Fibroblast of upper back skin (primary cell): Measurements from ENCODE around the gene PCSK6.

ENCODE experiments used
- DNase-seq: peaks from one replicate; pipeline ENCODE4 v3.0.0-alpha.2; 2013

PCSK6 gene

GRCh38 chr15:101522621-101523559 lies 33.4 kb upstream of the PCSK6 start:
- no peak for DNase-seq

GRCh38 chr15:101522091-101522490 lies 32.6 kb upstream of the PCSK6 start:
- DNase-seq: no peak

- DNase-seq: no peak
Observed at GRCh38 chr15:101521591-101521990, 32.1 kb upstream of the PCSK6 start.

DNA sequence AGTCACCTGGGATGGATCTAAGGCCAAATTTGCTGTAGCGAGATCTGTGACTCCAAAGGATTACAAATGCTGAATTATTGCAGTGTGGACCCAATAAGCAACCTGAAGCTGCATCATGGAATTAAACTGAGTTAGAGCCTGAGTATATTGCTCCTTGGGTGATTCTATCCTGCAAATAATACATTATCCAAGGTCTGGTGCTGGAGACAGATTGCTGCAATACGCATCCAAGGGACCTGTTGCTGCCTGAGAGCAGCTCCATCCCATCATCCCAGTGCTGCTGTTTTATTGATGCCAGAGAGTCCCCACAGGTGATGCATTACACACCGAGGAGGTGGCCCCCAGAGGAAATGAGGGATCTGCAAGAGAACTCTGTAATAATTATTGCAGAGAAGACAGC lies 31.6 kb upstream of the PCSK6 start:
- DNase-seq: no peak

DNA sequence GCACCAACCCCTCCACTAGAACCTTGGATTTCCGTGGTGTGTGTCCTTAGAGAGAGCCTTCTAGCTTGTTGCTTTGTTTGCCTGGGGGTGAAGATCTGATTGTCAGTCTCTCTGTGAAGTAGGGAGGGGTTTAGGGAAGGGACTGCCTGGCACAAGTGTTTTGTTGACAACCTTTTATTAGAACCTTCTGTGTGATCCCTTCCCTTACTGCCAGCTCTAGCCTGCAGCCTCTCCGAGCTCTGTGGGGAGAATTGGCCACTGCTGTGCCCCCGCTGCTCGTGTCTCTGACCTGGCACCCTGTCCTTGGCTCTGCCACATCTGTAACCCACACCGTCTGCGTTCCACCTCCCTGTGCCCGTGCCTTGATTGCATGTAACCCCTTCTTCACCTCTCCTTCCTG lies 30.9 kb upstream of the PCSK6 start:
- no peak for DNase-seq

GRCh38 chr15:101517504-101517903 lies 28.0 kb upstream of the PCSK6 start:
- no peak for DNase-seq

DNA sequence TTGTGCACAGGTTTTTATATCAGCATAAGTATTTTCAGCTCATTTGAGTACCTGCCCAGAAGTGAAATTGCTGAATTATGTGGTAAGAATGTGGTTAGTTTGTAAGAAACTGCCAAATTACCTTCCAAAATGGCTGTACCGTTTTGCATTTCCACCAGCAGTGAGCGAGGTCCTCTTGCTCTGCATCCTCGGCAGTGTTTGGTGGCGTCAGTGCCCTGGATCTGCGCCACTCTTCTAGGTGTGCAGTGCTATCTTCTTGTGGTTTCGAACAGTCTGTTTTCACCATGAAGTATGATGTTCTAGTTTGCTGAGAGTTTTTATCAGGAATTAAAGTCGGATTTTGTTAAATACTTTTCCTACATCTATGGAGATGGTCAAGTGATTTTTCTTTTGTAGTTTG lies 24.8 kb upstream of the PCSK6 start:
- no peak for DNase-seq

- no peak for DNase-seq
Observed at GRCh38 chr15:101511717-101512116, 22.2 kb upstream of the PCSK6 start.

DNA sequence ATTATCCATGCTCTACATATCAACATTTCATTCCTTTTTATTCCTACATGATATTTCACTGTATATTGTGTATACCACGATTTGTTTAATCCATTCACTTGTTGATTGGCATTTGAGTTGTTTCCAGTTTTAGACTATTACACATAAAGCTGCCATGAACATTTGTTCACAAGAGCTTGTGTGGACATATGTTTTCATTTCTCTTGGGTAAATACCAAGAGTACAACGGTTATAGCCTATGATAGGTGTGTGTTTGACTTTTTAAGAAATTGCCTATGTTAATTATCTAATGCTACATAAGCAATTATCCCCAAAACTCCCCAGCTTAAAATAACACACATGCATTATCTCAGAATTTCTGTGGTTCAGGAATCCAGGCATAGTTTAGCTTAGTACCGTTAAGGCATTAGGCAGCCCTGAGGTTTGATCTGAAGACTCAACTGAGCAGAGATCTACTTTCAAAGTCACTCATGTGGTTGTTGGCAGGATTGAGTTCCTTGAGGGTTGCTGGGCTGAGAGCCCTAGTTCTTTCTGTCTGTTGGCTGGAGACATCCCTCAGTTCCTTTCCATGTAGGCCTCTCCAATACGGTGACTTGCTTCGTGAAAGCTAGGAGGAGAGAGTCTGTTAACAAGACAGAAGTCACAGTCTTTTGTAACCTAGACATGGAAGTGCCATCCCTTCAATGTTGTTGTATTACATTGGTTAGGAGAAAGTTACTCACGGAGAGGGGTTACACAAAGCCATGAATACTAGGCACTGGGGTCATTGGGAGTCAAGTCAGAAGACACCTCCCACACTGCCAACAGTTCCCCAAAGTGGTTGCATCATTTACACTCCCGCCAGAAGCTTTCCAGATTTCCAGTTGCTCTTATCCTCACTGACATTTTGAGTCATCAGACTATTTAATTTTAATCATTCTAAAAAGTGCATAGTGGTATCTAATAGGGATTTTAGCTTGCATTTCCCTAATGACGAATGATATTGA lies 21.0 kb upstream of the PCSK6 start:
- no peak for DNase-seq

GRCh38 chr15:101509279-101509678 lies 19.8 kb upstream of the PCSK6 start:
- no peak for DNase-seq

DNA sequence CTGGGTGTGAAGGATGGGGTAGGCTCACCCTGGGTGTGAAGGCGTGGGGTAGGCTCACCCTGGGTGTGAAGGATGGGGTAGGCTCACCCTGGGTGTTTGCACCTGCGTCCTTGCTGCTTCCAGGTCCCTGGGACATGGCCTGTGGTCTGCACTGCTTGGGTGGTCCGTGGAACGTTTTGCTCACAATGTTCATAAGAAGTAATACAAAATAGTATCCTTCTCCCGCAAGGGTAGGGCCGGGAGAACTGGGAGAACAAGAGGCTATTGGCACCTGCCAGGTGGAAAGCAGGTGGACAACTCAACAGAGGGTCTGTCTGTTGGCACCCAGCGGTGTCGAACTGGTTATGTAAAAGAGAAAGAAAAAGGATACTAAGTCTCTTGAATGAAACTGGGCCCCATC lies 17.0 kb upstream of the PCSK6 start:
- no peak for DNase-seq

DNA sequence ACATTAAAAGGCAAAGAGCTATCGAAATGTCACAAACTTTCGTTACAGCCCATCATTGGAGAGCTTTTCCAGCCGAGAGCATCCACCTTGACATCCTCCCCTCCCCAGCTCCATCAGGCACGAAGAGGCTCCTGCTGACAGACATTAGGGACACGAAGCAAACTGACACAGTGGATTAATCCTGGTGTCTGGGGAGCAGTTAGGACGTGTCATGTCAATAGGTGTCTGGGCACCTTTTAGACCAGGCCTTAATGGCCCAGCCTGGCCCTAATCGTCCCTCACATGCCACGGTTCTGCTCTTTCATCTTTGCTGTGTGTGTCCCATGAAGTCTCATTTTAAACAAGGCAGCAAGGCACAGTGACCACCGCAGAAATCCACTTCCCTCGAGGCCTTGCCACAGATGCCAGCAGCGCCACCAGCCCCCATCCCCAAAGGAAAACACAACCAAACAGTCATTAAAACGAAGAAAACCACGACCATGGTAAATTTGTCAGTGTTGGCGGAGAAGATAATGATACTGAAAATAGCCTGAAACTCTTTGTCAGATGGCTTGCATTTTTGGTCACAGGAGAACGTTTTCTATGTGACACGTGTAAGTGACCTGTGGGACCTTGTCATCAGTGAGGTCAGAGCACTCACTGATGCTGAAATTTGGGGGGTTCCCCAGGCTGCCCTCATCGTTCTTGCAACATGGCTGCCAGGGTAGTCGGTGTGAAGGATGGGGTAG lies 16.3 kb upstream of the PCSK6 start:
- no peak for DNase-seq

DNA sequence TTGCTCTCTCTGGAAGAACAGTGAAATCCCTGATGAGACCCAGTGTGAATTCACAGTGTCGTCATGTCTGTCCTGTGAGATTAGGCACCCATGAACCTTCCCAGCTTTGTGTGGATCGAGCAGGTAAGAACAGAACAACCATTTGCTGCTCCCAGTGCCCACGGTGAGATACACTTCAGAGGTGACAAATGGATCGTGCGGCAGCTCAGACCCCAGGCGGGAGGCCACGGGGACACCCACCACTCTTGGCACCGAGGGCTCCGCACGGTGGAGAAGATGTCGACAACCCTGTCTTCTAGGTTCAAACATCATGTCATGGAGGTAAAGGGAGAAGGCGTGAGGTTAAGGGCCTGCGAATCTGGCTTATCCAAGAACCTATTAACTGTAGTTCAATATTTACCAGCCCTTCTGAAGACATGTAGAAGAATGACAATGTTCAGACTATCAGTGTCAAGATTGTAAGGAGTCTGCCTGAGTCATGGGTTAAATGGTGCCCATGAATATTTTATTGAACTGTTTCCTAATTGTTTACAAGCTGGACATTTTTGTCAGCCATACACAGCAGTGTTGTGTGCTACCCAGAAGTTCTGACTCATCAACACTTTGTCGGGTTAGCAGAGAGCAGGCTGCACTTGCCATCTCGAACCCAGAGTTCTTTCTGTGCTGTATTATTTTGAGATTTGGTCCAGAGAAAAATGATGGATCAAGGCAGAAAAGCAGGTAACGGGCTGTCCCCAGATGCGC lies 15.5 kb upstream of the PCSK6 start:
- no peak for DNase-seq

GRCh38 chr15:101504373-101504772 lies 14.9 kb upstream of the PCSK6 start:
- no peak for DNase-seq

GRCh38 chr15:101503296-101503599 lies 13.7 kb upstream of the PCSK6 start:
- no peak for DNase-seq

DNA sequence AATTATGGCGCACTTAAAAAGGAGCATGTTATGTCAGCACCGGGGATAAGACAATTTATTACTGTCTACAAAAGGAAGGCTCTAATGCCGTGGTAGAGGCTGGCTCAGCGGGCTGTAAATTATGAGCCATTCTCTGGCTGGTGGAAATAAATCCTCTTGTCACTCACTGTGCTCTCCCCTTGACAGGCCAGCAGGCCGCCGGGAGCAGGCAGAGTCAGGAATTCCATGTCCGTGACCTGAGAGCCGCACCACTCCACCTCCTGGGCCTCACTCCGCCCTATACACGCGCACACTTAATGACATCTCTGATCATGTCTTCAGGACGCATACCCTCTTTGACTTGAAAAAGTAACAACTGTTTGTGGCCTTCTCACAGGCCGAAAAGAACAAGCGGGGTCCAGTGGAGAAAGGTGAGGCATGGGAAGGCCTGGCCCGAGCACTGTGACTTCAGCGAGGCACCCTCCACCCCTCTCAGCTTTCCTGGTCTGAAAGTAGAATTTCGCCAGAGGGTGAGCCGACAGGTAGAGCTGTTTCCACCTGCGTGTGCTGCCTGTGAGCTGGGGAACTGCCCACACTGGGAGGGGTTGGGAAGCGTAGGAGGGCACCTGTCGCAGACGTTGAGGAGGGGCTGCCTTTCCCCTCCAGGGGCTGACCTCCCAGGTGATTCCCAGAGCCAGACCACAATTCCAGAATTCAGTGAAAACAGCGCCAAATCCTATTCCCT lies 13.2 kb upstream of the PCSK6 start:
- DNase-seq: no peak

- peak; percentile 27 for DNase-seq
Observed at GRCh38 chr15:101501703-101502373, 12.3 kb upstream of the PCSK6 start.

GRCh38 chr15:101500865-101501551 lies 11.5 kb upstream of the PCSK6 start:
- DNase-seq: no peak

DNA sequence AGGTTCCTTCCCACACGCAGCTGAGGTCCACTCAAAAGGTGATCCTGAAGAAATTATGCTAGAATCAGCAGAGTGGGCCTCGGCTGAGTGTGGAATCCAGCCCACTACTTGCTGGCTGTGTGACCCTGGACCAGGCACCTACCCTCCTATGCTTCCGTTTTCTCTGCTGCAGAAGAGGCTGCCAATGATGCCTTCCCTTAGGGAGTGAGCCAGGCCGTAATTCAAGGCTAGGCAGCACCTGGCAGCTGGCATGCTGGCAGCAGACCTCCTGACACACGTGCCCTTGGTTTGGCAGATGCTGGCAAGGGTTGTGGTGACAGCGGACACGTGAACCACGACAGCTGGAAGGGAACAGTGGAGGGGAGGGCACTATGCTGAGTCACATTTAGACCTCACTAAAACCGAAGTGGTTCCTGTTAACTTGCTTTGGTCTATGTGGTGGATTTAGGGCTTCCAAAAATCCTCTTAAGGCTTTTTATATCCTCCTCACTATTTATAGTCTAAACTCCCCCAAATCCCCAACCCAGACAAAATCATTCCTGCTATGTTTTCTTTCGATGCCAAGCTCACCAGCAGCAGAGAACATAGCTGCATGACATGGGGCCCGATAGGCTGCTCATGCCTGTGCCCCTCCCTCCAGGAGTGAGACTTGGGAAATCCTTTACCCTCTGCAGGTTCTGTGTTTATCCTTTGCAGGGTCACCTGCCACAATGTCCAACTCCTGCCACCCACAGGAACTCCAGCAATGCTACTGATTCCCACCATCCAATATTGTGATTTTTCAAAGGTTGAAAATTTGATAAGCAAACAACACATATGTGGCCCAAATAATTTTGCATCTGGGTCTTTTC lies 10.6 kb upstream of the PCSK6 start:
- no peak for DNase-seq
